ENCODE data around the gene MYO1F.

The MYO1F gene

GRCh38 chr19:8592231-8593009 is 15.2 kb upstream of the MYO1F start:
- peaks cover 5% of the 10 kb centered on the region for H3K9me3 ChIP-seq (ENCODE audit: insufficient read depth, low read length, severe bottlenecking)
- H3K4me3 ChIP-seq (ENCODE audit: low read depth in 1 of 2, low read length in 2 of 2), result no peak overlapping the region
- TF ChIP-seq, protein P1, sequence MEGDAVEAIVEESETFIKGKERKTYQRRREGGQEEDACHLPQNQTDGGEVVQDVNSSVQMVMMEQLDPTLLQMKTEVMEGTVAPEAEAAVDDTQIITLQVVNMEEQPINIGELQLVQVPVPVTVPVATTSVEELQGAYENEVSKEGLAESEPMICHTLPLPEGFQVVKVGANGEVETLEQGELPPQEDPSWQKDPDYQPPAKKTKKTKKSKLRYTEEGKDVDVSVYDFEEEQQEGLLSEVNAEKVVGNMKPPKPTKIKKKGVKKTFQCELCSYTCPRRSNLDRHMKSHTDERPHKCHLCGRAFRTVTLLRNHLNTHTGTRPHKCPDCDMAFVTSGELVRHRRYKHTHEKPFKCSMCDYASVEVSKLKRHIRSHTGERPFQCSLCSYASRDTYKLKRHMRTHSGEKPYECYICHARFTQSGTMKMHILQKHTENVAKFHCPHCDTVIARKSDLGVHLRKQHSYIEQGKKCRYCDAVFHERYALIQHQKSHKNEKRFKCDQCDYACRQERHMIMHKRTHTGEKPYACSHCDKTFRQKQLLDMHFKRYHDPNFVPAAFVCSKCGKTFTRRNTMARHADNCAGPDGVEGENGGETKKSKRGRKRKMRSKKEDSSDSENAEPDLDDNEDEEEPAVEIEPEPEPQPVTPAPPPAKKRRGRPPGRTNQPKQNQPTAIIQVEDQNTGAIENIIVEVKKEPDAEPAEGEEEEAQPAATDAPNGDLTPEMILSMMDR (IDR thresholded peaks at IDR 0.05; ENCODE audit: borderline replicate concordance, extremely low read depth, low read length, poor library complexity, severe bottlenecking), result no peak
- no peak for TF ChIP-seq EZH2 (IDR thresholded peaks at IDR 0.05; ENCODE audit: borderline replicate concordance, low read depth, low read length, severe bottlenecking)
- H2AFZ ChIP-seq (ENCODE audit: low read depth, low read length), result no peak overlapping the region
- no peaks in the 10 kb centered on the region for H3K79me2 ChIP-seq (ENCODE audit: insufficient read depth, low read length)
- no peak overlapping the region for H3K4me2 ChIP-seq (ENCODE audit: insufficient read depth, low read length)
- no peaks in the 10 kb centered on the region for H3K4me1 ChIP-seq (ENCODE audit: insufficient read depth, low read length)
- H3K36me3 ChIP-seq (ENCODE audit: insufficient read depth, low read length), result no peaks in the 10 kb centered on the region
- no peak overlapping the region for H3K9ac ChIP-seq (ENCODE audit: low read depth, low read length)
- no peaks in the 10 kb centered on the region for H4K20me1 ChIP-seq (ENCODE audit: insufficient read depth, low read length)
- H3K27ac ChIP-seq (ENCODE audit: low read length), result no peak overlapping the region
- DNase-seq (peak; percentile 26), ATAC-seq (ENCODE audit: insufficient read depth, low read depth) (no peak)
- no peaks in the 10 kb centered on the region for H3K27me3 ChIP-seq (ENCODE audit: insufficient read depth, low read length, poor library complexity)

DNA sequence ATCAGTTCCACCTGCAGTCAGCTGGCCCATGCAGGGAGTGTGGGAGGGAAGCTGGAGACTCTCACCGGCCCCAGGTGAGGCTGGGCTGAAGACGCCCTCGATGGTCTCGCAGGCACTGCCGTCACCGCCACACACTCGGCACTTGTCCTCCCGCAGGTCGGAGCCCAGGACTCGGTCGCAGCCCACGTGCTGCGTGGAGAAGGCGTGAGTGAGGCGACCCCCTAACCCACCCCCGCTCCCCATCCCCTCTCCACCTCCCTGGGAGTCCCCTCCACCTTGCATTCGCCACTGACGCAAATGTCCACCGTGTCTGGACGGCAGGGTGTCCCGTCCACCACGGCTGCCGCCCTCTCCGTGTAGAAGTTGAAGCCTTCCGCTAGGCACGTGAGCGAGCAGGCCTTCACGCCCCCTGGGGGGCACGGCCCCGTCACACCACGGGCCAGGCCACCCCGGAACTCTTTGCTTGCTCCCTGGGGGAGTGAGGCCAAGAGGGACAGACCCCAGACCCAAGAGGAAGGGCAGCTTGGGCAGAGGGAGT is 12.0 kb upstream of the MYO1F start:
- Histone ChIP-seq H3K4me3 (ENCODE audit: low read depth in 1 of 2, low read length in 2 of 2) (no peak overlapping the region), H2AFZ (ENCODE audit: low read depth, low read length) (no peak overlapping the region), H3K27me3 (ENCODE audit: insufficient read depth, low read length, poor library complexity) (no peaks in the 10 kb centered on the region), H3K4me2 (ENCODE audit: insufficient read depth, low read length) (no peak overlapping the region), H3K9me3 (ENCODE audit: insufficient read depth, low read length, severe bottlenecking) (peaks cover 5% of the 10 kb centered on the region), H3K9ac (ENCODE audit: low read depth, low read length) (no peak overlapping the region), H3K4me1 (ENCODE audit: insufficient read depth, low read length) (no peaks in the 10 kb centered on the region), H3K79me2 (ENCODE audit: insufficient read depth, low read length) (no peaks in the 10 kb centered on the region), H4K20me1 (ENCODE audit: insufficient read depth, low read length) (no peaks in the 10 kb centered on the region), H3K36me3 (ENCODE audit: insufficient read depth, low read length) (no peaks in the 10 kb centered on the region), H3K27ac (ENCODE audit: low read length) (no peak overlapping the region)
- no peak for ATAC-seq (ENCODE audit: insufficient read depth, low read depth)
- no peak for DNase-seq
- TF ChIP-seq, protein P1 (IDR thresholded peaks at IDR 0.05; ENCODE audit: borderline replicate concordance, extremely low read depth, low read length, poor library complexity, severe bottlenecking), result no peak
- TF ChIP-seq EZH2 (IDR thresholded peaks at IDR 0.05; ENCODE audit: borderline replicate concordance, low read depth, low read length, severe bottlenecking), result no peak

GRCh38 chr19:8585894-8586750 is 8.9 kb upstream of the MYO1F start:
- no peak overlapping the region for H3K4me3 ChIP-seq (ENCODE audit: low read depth in 1 of 2, low read length in 2 of 2)
- TF ChIP-seq, protein P1 (IDR thresholded peaks at IDR 0.05; ENCODE audit: borderline replicate concordance, extremely low read depth, low read length, poor library complexity, severe bottlenecking), result peak; percentile 70
- TF ChIP-seq EZH2 (IDR thresholded peaks at IDR 0.05; ENCODE audit: borderline replicate concordance, low read depth, low read length, severe bottlenecking), result no peak
- no peak overlapping the region for H3K27ac ChIP-seq (ENCODE audit: low read length)
- DNase-seq, result peak; percentile 71
- H3K4me1 ChIP-seq (ENCODE audit: insufficient read depth, low read length), result 0 out of 2 replicates have a peak, but pooled peaks cover under 1% of the 10 kb centered on the region
- no peak overlapping the region for H3K4me2 ChIP-seq (ENCODE audit: insufficient read depth, low read length)
- no peak overlapping the region for H3K9ac ChIP-seq (ENCODE audit: low read depth, low read length)
- no peak overlapping the region for H2AFZ ChIP-seq (ENCODE audit: low read depth, low read length)
- ATAC-seq (ENCODE audit: insufficient read depth, low read depth), result peak; percentile 82
- H3K36me3 ChIP-seq (ENCODE audit: insufficient read depth, low read length), result no peaks in the 10 kb centered on the region
- H4K20me1 ChIP-seq (ENCODE audit: insufficient read depth, low read length), result no peaks in the 10 kb centered on the region
- H3K27me3 ChIP-seq (ENCODE audit: insufficient read depth, low read length, poor library complexity), result no peaks in the 10 kb centered on the region
- no peaks in the 10 kb centered on the region for H3K9me3 ChIP-seq (ENCODE audit: insufficient read depth, low read length, severe bottlenecking)
- no peaks in the 10 kb centered on the region for H3K79me2 ChIP-seq (ENCODE audit: insufficient read depth, low read length)

Data from DND-41 (cell line).